LHCN-M2 (cell line): Measurements from ENCODE around the gene CMBL. TPM values are rescaled to one million over a fixed set of nuclear protein-coding genes. Genes with fewer than 3 reads are reported as not detected.
"Not testable (repeated sequence)": the region's sequence is repeated elsewhere in the genome, so short reads cannot be mapped to it uniquely, and the experiment has no call there.

Experiments
- DNase-seq: peaks from one replicate; pipeline ENCODE4 v3.0.0-alpha.2; 2012; ENCODE audit warnings: low read depth
- total RNA-seq: library from RNA; depleted of rRNA; stranded (reverse); fragments of >200 nt; gene quantifications from 2 replicates; pipeline ENCODE4 v1.2.3, GENCODE V29; 2014

CMBL gene
- total RNA-seq, 1 experiment from 2014 or later = 4.0 TPM

DNA sequence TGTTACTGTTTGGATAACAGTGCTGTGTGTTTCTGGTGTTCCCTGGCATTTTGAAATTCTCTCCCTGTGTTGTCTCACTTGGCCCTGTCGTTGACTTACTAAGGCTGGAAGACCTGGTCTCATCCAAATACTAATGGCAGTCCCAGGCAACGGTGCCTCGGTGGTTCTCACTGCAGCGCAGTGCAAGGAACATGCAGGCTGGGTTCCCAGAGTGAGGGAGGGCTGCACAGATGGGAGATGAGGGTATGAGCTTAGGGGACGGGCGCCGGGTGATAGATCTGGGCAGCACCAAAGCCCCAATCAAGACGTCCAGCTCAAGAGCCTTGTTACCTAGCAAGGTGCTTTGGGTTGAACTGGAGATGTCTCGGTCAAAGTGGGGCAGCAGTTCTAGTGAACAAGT is 46.6 kb downstream of the CMBL start:
- DNase-seq = no peak

GRCh38 chr5:10259899-10260298 is 47.8 kb downstream of the CMBL start:
- DNase-seq = no peak

- no peak for DNase-seq
Measured at GRCh38 chr5:10257870-10258269, 49.8 kb downstream of the CMBL start.

GRCh38 chr5:10254686-10255085 is 53.0 kb downstream of the CMBL start:
- DNase-seq = no peak

DNA sequence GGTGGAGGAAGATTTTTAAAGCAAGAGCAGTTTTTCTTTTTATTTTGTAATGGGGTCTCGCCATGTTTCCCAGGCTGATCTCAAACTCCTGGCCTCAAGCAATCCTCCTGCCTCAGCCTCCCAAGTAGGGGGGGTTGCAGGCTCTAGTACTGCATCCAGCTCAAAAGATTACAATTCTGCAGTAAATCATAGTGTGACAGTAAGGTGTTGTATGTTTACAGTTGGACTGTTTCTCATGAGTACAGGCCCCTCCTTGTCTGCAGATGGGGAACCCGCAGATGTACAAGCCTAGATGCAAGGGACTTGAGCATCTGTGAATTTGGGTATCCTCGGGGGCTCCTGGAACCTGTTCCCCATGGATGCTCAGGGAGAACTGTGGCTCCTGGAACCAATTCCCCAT is 54.3 kb downstream of the CMBL start:
- DNase-seq = no peak

DNA sequence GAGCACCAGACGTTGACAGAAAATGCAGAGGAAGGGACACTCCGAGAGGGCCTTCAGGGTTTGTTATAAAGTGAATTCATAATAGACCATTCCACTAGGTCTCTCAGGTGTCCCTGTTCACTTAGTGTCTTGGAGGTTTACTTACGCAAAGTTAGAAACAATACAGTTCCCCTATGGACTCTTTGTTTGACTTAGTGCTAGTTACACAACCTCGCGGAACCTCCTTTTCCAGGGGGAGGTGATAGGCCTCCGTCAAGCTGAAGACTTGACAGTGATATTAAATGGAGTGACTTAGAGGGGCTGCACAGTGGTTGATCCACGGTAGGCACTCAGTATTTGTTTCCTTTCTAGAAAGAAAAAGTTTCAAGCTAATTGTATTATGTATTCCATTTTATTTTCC is 56.3 kb downstream of the CMBL start:
- no peak for DNase-seq

DNA sequence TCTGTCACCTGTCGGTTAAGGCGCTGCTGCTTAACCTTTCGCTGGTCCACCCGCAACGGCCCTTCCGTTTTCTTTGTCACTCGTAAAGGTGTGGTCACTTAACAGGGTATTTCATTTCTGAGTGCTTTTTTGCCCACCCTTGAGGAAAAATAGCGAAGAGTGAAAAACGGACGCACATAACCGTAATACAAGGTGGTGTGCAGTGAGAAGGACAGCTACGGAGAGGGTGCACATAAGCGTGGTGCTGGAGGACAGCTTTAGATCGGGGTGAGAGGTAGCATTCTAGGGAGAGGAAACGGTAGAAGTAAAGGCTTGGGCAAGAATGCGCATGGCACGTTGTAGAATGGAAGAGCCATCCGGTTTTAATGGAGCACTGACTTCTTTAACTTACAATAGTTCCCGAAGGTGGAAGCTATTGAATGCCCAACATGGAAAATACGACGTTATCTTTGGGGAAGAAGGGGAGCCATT is 56.9 kb downstream of the CMBL start:
- DNase-seq = no peak

- DNase-seq = peak; percentile 98
Measured at GRCh38 chr5:10249948-10250805, 57.5 kb downstream of the CMBL start, which contains the start of gene CCT5. Gene CCT5 (plus strand): TSS chr5:10250280. CDS start chr5:10250341, 61 bp downstream.

DNA sequence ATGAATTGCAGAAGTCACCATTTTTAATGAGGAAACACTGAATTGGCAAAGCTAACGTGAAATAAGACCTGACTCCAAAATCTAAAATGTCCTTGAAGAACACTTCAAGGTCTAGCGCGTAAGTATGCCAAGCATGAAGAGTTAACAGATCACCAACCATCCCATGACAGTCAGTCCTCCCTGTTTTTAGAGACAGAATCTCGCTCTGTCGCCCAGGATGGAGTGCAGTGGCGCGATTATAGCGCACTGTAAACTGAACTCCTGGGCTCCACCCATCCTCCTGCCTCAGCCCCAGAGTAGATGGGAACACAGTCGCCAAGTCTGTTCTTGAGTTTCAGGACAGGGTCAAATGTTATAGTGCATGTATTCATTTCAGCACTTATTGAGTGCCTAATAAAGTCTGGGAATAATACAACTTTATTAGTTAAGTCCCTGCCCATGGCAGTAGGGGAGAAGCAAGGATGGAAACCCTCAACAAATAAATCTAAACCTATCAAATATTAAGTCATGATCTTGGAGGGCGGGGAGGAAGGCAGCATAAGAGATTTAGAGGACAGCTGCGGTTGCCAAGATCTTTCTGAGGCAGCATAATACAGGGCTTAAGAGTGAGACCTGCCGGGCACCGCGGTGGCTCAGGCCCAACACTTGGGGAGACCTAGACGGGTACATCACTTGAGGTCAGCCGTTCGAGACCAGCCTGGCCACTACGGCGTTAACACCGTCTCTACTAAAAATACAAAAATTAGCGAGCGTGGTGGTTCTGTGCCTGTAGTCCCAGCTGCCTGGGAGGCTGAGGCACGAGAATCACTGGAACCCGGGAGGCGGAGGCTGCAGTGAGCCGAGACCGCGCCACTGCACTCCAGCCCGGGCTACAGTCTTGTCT is 59.1 kb downstream of the CMBL start:
- DNase-seq = no peak

- not testable (repeated sequence) for DNase-seq
Measured at GRCh38 chr5:10247217-10247616, 60.5 kb downstream of the CMBL start.

GRCh38 chr5:10246761-10247160 is 60.9 kb downstream of the CMBL start:
- no peak for DNase-seq

DNA sequence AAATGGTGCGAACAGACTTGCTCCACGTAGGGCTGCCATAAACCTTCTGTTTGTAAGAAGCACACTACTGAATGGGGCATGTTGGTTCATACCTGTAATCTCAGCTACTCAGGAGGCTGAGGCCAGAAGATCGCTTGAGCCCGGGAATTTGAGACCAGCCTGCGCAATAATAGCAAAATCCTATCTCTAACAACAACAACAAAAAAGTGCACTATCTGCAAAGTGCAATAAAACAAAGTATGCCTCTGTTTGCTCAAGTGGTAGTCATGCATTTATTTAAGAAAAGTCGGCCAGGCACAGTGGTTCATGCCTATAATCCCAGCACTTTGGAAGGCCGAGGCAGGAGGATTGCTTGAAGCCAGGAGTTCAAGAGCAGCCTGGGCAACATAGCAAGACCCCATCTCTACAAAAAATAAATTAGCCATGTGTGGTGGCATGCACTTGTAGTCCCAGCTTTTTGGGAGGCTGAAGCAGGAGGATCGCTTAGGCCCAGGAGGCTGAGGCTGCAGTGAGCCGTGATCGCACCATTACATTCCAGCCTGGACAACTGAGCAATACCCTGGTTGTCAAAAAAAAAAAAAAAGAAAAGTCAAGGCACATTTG is 63.3 kb downstream of the CMBL start:
- no peak for DNase-seq

GRCh38 chr5:10243660-10244240 is 64.0 kb downstream of the CMBL start:
- no peak for DNase-seq

DNA sequence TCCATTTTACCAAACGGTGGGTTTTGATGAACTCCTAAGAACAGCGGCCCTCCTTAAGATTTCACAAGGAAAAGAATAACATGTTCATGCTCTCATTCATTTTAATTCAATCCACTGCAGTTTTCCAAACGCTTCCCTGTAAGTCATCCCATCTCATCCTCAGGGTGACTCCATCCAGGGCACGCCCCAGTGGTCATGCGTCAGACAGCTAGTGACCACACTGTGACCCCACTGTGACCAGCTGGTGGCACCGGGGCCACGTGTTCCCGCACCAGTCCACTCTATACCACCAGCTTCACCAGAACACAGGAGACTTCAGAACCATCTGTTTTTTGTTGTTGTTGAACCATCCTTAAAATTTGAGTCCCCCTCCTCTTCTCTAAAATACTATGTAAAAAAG is 72.4 kb downstream of the CMBL start:
- peak; percentile 82 for DNase-seq

- peak; percentile 86 for DNase-seq
Measured at GRCh38 chr5:10233505-10233904, 74.2 kb downstream of the CMBL start.

GRCh38 chr5:10233011-10233410 is 74.7 kb downstream of the CMBL start:
- DNase-seq = no peak

DNA sequence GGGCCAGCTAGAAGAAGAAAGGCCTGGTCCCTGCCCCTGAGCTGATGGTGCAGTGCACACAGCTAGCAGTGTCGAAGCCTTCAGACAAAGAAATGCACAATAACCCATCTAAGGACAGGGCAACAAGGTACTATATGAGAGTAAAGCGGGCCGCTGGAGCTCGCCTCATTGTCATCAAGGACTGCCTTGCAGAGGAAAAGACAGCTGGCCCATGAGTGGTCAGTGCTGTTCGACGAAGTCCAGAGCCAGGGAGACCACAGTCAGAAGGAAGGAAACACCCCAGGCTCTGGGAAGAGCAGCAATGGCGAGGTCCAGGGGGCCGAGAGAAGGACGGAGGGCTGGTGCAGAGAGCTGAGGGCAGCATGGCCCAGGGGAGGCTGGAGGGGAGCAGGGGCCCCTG is 75.3 kb downstream of the CMBL start:
- DNase-seq = no peak

- peak; percentile 88 for DNase-seq
Measured at GRCh38 chr5:10229306-10230048, 78.2 kb downstream of the CMBL start.

- DNase-seq = no peak
Measured at GRCh38 chr5:10228288-10228687, 79.4 kb downstream of the CMBL start.
